Measurements from ENCODE around the gene MIER2. TPM values are rescaled to one million over a fixed set of nuclear protein-coding genes. Genes with fewer than 3 reads are reported as not detected.

Gene MIER2
- total RNA-seq, 1 donor from 2014 or later = 15.0 TPM

DNA sequence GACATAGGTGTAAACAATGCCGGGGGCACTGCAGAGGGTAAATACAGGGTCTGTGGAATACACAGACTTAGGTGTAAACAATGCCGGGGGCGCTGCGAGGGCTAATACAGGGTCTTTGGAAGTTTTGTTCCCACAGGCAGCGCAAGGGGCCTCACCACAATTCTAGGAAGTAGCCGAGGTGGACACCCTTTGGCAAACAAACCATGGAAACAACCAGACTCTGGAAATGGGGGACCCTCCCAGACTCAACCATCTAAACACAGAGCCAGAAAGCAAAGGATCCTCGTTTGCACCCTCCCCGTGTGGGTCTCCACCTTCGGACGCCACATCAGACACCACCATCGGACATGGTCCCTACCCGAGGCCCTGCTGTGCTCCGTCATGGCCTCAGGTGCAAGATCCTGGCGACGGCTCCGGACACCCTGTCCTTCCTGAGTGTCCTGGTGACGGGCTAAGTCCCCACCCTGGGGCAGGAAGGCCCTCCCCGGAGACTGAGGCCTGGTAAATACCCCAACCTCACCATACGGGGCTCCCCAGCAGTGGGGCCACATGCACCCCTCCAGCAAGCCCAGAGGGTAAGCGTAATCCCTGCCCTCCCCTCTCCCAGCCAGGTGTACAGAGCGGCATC, 36.7 kb downstream of the MIER2 start:
- ATAC-seq (ENCODE audit: low read depth) (no peak), DNase-seq (no peak)
- TF ChIP-seq CTCF (IDR thresholded peaks at IDR 0.05) = no peak
- Mint-ChIP-seq H3K27ac (no peak overlapping the region), H3K4me3 (no peak overlapping the region), H3K9me3 (no peaks in the 10 kb centered on the region), H3K36me3 (ENCODE audit: low read depth) (peaks cover 49% of the 10 kb centered on the region), H3K27me3 (no peaks in the 10 kb centered on the region), H3K4me1 (no peaks in the 10 kb centered on the region)
- POLR2A ChIA-PET = no interaction called here
- CTCF ChIA-PET = no interaction called here
- intact Hi-C loops (cut with micrococcal nuclease) = no loop called here

DNA sequence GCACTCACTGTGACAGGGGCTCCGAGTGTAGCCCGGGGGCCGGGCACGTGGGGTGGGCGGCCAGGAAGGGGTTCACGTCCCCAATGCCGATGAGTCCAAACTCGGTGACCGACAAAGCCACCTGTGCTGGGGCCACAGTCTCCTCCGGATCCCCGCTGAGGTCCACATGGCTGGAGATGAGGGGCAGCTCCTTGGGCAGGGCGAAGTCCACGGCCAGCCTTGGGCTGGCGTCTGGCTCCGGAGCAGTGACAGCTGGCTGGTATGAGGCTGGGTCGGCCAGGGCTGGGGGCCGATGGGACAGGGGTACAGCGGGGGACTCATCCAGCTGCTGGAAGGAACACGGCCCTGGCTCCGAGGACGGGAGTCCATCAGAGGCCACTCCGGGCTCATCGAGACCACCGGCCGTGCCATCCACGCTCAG, 37.5 kb downstream of the MIER2 start:
- DNase-seq = no peak
- ATAC-seq (ENCODE audit: low read depth) = no peak
- intact Hi-C loops (cut with micrococcal nuclease) = no loop called here
- Mint-ChIP-seq H3K4me1 (no peaks in the 10 kb centered on the region), H3K4me3 (no peak overlapping the region), H3K9me3 (no peaks in the 10 kb centered on the region), H3K27me3 (no peaks in the 10 kb centered on the region), H3K27ac (no peak overlapping the region), H3K36me3 (ENCODE audit: low read depth) (peaks cover 49% of the 10 kb centered on the region)
- TF ChIP-seq CTCF (IDR thresholded peaks at IDR 0.05) = no peak
- POLR2A ChIA-PET = no interaction called here
- CTCF ChIA-PET = no interaction called here

GRCh38 chr19:306151-306900, 38.3 kb downstream of the MIER2 start:
- H3K4me1 Mint-ChIP-seq = no peaks in the 10 kb centered on the region
- ChIA-PET POLR2A (no interaction called here), CTCF (no interaction called here)
- H3K9me3 Mint-ChIP-seq = no peaks in the 10 kb centered on the region
- DNase-seq (no peak), ATAC-seq (ENCODE audit: low read depth) (no peak)
- no peak overlapping the region for H3K4me3 Mint-ChIP-seq
- H3K27me3 Mint-ChIP-seq = no peaks in the 10 kb centered on the region
- TF ChIP-seq CTCF (IDR thresholded peaks at IDR 0.05) = no peak
- intact Hi-C loops (cut with micrococcal nuclease) = no loop called here
- H3K27ac Mint-ChIP-seq = no peak overlapping the region
- peaks cover 44% of the 10 kb centered on the region for H3K36me3 Mint-ChIP-seq (ENCODE audit: low read depth)

DNA sequence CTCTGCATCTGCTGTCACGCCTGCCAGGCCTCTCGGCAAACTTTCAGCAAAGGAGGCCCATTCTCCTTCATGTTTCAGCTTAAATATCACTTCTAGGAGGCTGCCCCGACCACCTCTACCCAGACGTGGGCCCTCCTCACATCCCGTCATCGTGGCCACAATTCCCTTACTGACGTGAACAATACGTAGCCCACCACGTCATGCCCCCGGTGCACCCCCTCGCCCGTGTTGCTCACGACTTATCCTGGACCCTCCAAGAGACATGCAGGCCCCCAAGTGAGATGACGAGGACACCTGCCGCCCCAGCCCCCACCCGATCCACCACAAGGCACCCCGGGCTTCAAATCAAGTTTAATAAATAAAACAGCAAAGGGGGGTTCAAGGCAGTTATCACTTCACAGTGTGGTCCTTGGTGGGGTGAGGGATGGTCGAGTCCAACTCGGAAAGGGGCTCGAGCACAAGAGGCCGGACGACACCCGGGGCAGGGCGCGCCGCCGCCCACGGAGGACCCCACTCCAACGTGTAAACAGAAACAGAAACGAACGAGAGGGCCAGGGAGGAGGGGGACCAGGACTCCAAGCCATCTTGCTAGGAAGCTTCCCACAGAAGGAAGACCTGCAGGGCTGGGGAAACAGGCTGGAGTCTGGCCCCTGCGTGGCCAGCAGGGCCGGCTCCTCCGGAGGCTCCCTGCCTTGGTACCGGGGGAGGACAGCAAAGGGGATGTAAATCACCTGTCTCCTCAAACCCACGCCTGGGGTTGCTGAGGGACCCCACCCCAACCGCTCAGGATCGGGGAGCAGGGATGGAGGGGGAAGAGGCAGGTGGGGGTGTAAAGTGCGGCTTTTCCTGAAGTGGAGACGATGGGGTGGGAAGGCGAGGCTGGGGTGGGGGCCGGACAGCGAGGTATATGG, 39.1 kb downstream of the MIER2 start:
- POLR2A ChIA-PET = no interaction called here
- Mint-ChIP-seq H3K9me3 (no peaks in the 10 kb centered on the region), H3K27me3 (no peaks in the 10 kb centered on the region), H3K27ac (no peak overlapping the region), H3K36me3 (ENCODE audit: low read depth) (peaks cover 35% of the 10 kb centered on the region), H3K4me3 (no peak overlapping the region), H3K4me1 (no peaks in the 10 kb centered on the region)
- CTCF ChIA-PET = no interaction called here
- no peak for TF ChIP-seq CTCF (IDR thresholded peaks at IDR 0.05)
- DNase-seq = no peak
- no peak for ATAC-seq (ENCODE audit: low read depth)
- intact Hi-C loops (cut with micrococcal nuclease) = no loop called here

All from activated B cell treated with CpG ODN at 0.5 μM for 24 hours (primary cell).